Measurements from ENCODE around the gene HOXD9.

DNA sequence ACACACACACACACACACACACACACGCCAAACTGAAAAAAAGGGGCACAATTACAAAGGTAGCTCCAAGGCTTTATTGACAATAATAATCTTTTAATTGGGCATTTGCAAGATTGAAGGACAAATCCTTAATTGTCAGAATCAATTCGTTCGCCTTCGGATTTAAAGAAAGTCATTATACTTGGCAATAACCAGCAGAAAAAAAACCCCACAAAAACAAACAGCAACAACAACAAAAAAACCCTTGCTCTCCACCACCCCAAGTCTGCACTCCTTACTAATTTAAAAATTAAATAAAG, 5.2 kb downstream of the HOXD9 start:
- TF ChIP-seq POLR2AphosphoS5 (IDR thresholded peaks at IDR 0.05) (no peak), POLR2A (IDR thresholded peaks at IDR 0.05) (no peak)
- TF ChIP-seq, protein P1, sequence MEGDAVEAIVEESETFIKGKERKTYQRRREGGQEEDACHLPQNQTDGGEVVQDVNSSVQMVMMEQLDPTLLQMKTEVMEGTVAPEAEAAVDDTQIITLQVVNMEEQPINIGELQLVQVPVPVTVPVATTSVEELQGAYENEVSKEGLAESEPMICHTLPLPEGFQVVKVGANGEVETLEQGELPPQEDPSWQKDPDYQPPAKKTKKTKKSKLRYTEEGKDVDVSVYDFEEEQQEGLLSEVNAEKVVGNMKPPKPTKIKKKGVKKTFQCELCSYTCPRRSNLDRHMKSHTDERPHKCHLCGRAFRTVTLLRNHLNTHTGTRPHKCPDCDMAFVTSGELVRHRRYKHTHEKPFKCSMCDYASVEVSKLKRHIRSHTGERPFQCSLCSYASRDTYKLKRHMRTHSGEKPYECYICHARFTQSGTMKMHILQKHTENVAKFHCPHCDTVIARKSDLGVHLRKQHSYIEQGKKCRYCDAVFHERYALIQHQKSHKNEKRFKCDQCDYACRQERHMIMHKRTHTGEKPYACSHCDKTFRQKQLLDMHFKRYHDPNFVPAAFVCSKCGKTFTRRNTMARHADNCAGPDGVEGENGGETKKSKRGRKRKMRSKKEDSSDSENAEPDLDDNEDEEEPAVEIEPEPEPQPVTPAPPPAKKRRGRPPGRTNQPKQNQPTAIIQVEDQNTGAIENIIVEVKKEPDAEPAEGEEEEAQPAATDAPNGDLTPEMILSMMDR (IDR thresholded peaks at IDR 0.05 in 8 of 11, conservative IDR thresholded peaks at IDR 0.05 in 3 of 11), result no peak

All from spleen (tissue), 7 donors.